HS-5 (cell line): ENCODE results near the gene HHAT.

Experiments
- DNase-seq: peaks from one replicate; pipeline ENCODE4 v3.0.0-alpha.2; 2012; ENCODE audit warnings: low read depth

HHAT gene

GRCh38 chr1:210685295-210685650 lies 356.6 kb downstream of the HHAT start:
- DNase-seq: no peak

GRCh38 chr1:210686841-210687240 lies 358.1 kb downstream of the HHAT start:
- DNase-seq: no peak

GRCh38 chr1:210687582-210688279 lies 359.0 kb downstream of the HHAT start:
- DNase-seq: no peak

- no peak for DNase-seq
These were observed 360.0 kb downstream of the HHAT start for GRCh38 chr1:210688512-210689234.

GRCh38 chr1:210689826-210690225 lies 361.1 kb downstream of the HHAT start:
- no peak for DNase-seq

- no peak for DNase-seq
These were observed 361.5 kb downstream of the HHAT start for GRCh38 chr1:210690236-210690635.

GRCh38 chr1:210691039-210691610 lies 362.4 kb downstream of the HHAT start:
- DNase-seq: no peak

- DNase-seq: no peak
These were observed 364.1 kb downstream of the HHAT start for GRCh38 chr1:210692796-210693195.

- no peak for DNase-seq
These were observed 366.3 kb downstream of the HHAT start for GRCh38 chr1:210695026-210695425.

- DNase-seq: no peak
These were observed 368.0 kb downstream of the HHAT start for GRCh38 chr1:210696709-210697108.

- DNase-seq: no peak
These were observed 368.5 kb downstream of the HHAT start for GRCh38 chr1:210697185-210697584.

- DNase-seq: no peak
These were observed 370.0 kb downstream of the HHAT start for GRCh38 chr1:210698661-210699060.

GRCh38 chr1:210700083-210700482 lies 371.4 kb downstream of the HHAT start:
- DNase-seq: no peak

- DNase-seq: no peak
These were observed 371.8 kb downstream of the HHAT start for GRCh38 chr1:210700511-210700910.

GRCh38 chr1:210702506-210702905 lies 373.8 kb downstream of the HHAT start:
- no peak for DNase-seq

- no peak for DNase-seq
These were observed 374.9 kb downstream of the HHAT start for GRCh38 chr1:210703593-210703992.

- no peak for DNase-seq
These were observed 376.4 kb downstream of the HHAT start for GRCh38 chr1:210705086-210705485.

- DNase-seq: no peak
These were observed 377.5 kb downstream of the HHAT start for GRCh38 chr1:210706246-210706645.

GRCh38 chr1:210707300-210708240 lies 378.9 kb downstream of the HHAT start:
- DNase-seq: no peak

- DNase-seq: no peak
These were observed 381.0 kb downstream of the HHAT start for GRCh38 chr1:210709701-210710100.

- DNase-seq: no peak
These were observed 383.3 kb downstream of the HHAT start for GRCh38 chr1:210711825-210712612.

GRCh38 chr1:210715072-210715471 lies 386.4 kb downstream of the HHAT start:
- no peak for DNase-seq
